Stimulated activated CD4-positive, alpha-beta T cell treated with anti-CD3 and anti-CD28 coated beads, Interleukin-1b, Interleukin-23, amount 100 ng/mL, for 48 hours (primary cell): ENCODE results near the gene COL18A1.

ENCODE experiments used
- DNase-seq: peaks from one replicate; pipeline ENCODE4 v3.0.0-alpha.2; 2020

The COL18A1 gene

GRCh38 chr21:45457161-45457831 lies 52.3 kb downstream of the COL18A1 start:
- DNase-seq, result no peak

GRCh38 chr21:45457832-45458172 lies 52.8 kb downstream of the COL18A1 start:
- DNase-seq, result no peak

GRCh38 chr21:45458281-45459170 lies 53.6 kb downstream of the COL18A1 start:
- DNase-seq, result no peak

- no peak for DNase-seq
These were observed 54.4 kb downstream of the COL18A1 start for GRCh38 chr21:45459171-45460010.

DNA sequence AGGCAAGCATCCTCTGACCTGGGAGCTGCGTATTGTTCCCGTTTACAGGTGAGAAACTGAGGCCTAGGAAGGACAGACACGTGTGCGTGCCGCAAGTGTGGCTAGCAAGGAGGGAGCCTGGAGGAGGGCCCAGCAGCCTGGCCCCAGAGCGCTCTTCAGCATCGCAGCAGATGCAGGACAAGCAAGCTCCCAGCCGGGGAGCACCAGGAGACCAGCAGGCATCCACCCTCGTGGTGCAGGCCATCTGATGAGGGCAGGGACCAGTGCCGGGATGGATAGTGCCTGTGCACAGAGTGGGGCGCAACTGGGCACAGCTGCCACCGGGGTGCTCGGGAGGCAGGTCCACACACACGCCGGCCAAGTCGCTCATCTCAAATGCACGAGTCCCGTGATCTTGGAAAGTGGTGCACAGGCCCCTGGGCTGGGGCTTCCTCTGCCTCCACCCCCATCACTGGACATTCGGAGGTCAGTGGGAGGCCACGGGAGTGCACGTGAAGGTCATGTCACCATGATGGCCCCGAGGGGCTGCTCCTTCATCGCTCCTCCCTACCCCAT lies 55.1 kb downstream of the COL18A1 start:
- no peak for DNase-seq

DNA sequence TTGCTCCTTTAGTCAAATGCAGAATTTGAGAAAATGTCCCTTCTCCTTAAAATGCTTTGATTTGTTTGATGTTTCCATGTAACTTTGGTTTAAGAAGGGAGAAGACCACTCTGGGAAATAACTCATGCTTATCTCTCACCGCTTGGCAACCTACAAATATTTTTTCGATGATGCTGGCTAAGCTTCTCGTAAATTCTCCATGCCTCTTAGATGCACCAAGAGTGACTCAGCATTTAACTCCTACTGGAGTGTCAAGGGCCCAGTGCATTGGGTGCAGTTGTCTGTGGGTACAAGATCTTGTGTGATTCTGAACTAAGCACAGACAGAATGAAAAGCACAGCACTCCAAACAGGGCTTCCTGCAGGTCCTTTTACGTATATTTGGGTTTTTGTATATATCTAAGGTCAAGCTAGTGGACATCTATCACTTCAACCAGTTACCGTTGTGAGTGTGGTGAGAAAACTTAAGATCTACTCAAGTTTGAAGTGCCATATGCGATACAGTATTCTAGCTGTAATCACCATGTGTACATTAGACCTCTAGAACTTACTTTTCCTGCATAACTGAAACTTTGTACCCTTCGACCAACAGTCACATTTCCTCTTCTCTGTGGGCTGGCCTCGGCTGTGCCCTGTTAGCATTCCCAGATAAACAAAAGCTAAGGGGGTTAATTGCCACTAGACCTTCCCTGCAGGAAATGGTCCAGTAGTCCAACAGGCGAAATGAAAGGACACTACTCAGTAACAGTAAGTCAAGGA lies 55.8 kb downstream of the COL18A1 start:
- DNase-seq, result no peak

- no peak for DNase-seq
These were observed 56.4 kb downstream of the COL18A1 start for GRCh38 chr21:45461369-45461750.

GRCh38 chr21:45461806-45462341 lies 56.9 kb downstream of the COL18A1 start:
- no peak for DNase-seq

DNA sequence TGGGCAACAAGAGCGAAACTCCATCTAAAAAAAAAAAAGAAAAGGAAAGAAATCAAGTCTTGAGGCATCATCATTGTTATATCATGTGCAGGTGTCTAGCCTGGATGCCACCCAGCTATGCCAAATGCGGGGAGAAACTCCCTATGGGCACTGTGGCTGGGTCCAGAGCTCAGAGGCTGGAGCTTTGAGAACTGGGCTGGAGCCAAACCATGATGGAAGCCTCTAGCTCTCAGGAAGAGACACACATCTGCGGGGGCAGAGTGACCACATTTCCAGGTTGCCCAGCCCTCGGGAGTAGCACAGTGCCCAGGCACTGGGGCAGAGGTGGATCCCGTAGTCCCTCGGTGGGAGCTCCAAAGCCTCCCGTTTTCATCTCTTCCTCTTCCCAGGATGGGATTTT lies 58.9 kb downstream of the COL18A1 start:
- DNase-seq, result no peak

DNA sequence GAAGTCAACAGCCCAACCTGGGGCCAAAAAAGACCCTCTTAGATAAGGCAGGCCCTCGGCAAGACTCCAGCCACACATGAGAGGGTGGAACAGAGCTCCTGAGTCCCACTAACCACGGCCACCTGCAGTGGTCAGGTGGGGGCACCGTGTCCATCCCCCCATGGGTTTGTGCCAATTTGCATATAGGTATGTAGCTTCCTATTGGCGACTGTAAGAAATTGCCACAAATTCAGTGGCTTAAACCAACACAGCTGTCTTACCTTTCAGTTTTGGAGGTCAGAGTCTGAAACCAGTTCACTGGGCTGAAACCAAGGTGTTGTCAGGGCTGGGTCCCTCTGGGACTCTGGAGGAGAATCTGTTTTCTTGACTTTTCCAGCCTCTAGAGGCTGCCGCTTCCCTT lies 59.3 kb downstream of the COL18A1 start:
- no peak for DNase-seq

DNA sequence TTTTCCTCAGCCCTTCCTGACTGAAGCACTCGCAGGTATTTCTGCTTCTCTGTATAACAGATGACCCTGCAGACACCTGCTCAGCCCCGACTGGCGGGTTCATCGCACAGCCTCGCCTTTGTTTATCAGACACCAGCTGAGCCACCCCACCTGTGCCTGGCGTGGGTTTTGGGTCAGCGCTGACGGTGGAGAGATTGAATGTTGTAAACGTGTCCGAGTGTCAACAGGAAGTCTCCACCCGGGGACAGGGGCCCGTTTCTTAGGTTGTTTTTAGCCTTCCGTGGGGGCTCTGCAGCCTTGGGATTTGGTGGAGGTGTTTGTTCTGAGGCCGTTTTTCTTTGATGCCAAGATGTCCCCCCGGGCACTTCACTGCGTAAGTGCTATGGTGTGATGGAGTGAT lies 60.1 kb downstream of the COL18A1 start:
- no peak for DNase-seq

- DNase-seq, result no peak
These were observed 60.8 kb downstream of the COL18A1 start for GRCh38 chr21:45465611-45466329.

DNA sequence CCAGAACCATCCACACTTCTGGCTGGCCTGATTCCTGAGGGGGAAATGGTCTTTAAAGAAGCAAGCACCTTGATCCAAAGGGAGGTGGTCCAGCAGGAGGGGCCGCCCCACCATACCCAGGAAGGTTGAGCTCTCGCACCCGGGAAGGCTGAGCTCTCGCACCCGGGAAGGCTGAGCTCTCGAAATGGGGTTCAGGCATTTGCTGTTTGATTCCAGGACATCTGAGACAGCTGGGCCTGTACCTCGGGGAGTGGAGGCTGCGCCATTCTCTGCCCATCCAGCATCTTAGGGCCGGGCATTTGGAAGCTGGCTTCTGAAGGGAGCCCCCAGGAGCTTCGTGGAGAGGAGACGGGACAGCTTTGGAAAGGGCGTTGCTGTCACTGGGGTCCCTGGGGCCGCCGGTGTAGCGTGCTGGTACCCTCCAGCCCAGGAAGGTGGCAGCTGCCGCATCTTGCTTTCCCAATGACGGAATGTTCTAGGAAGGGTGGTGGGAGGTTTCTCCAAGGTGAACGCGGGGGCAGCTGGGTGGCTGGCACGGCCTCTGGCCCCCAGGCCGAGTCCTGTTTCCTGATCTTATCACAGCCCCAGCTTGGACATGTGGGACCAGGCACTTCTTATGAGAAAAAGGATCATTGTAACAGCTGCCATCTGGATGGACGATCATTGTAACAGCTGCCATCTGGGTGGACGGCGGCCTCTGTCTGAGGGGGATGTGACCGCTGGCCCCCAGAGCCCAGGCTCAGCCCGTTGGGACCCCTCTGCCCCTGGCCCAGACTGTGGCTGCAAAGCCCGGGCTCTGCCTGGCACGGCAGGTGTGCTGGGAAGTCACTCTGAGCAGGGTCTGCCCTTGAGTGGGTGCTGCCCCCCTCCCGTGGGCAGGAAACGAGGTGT lies 61.6 kb downstream of the COL18A1 start:
- no peak for DNase-seq

DNA sequence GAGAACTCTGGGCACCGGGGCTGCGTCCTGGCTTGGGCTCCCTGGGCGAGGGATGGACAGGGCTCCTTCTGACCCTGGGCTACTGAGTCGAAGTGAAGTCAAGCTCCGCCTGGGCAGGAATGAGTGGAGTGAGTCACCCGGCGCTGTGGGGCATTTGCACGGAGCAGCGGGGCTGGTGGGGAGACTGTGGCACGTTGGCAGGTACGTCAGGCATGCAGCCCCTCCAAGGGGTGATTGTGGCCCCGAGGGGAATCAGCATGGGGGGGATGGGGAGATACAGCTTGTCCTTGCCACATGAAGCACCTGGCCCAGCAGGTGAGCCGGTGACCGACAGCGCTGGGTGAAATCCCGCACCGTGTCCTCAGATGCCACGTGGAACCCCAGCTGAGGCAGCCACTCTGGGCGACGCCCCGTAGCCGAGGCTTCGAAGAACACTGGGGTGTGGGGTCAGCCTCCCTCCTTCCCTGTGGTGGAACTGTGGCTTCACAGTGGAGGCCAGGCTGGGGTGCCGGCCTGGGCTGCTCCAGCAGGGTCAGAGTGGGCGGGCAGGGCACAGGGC lies 62.3 kb downstream of the COL18A1 start:
- no peak for DNase-seq

DNA sequence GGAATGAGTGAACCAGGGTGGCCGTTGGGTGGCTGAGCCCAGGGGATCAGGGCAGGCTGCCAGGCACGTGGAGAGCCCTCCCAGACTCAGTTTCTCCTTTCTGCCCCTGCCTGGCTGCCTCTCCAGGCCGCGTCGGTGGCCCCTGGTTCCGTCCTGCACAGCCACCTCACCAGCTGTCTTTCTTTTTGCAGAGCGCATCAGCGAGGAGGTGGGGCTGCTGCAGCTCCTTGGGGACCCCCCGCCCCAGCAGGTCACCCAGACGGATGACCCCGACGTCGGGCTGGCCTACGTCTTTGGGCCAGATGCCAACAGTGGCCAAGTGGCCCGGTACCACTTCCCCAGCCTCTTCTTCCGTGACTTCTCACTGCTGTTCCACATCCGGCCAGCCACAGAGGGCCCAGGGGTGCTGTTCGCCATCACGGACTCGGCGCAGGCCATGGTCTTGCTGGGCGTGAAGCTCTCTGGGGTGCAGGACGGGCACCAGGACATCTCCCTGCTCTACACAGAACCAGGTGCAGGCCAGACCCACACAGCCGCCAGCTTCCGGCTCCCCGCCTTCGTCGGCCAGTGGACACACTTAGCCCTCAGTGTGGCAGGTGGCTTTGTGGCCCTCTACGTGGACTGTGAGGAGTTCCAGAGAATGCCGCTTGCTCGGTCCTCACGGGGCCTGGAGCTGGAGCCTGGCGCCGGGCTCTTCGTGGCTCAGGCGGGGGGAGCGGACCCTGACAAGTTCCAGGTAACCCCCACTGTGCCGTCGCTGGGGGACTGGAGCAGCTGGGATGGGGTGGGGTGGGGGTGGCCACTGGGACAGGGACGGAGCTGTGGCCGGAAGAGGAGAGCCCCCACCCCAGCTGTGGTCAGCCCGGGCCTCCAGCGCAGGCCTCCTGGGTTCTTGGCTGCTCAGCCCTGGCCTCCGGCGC lies 63.3 kb downstream of the COL18A1 start:
- no peak for DNase-seq

- DNase-seq, result no peak
These were observed 64.0 kb downstream of the COL18A1 start for GRCh38 chr21:45468971-45469272.

DNA sequence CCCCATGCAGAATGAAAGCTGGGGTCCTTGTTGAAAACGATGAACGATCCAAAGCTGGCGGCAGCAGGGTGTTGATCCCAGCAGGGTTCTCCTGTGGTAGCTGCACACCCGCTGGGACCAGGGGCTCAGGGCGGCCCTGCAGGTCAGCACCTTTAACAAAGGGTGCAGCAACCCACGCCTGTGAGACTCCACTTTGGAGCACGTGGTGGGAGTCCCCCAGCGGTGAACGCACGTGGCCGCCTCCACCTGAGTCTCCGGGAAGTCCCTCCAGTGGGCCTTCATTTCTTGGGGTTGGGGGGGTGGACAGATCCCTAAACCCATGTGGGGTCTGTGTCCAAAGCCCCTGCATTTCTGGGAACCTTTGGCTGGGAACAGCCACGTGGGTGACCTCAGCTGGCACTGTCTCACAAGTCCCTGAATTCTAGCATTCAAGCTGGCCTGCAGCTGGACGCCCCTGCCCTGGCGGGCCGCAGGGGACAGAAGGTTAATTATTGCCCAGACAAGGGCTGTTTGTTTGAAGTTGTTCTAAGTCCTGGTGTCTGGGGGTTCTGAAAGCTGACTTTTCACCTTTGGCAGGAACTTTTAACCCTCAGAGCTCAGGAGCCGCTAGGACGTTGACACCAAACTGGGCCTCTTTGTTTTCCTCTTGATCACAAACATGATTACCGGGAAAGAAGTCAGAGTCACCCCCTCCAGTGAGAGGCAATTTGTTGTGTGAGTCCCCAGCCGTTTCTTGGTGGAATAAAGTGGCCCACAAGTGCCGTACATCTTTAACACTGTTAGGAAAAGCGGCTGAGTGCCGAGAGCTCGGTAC lies 64.5 kb downstream of the COL18A1 start:
- DNase-seq, result no peak

DNA sequence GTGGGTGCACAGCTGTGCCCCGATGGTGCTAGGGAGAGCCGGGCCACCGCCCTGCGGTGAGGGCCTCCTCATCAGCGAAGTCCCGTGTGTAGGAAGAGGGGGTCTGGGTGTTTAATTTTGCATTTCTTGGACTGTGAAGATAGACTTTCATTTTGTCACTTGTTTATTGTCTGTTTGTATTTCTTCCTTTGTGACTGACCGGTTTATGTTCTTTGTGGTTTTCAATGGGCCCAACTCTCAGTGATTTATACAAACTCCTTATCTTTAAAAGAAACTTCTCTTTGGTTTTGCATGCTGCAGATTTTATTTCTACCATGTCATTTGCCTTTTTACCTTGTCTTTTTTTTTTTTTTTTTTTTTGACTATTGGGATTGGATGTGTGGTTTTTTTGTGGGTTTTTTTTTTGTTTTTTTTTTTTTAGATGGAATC lies 65.1 kb downstream of the COL18A1 start:
- DNase-seq, result no peak
